Measurements from ENCODE around the gene DNASE1. TPM values are rescaled to one million over a fixed set of nuclear protein-coding genes. Genes with fewer than 3 reads are reported as not detected.
A peak's percentile ranks its signal among the peaks of the same experiment; 100 is the strongest.

DNASE1 gene
- polyA plus RNA-seq, 2 of the 4 experiments (the other 2 are of a cell fraction), result 6.3 to 7.2 TPM

GRCh38 chr16:3618769-3619141, 35.7 kb upstream of the DNASE1 start:
- FAIRE-seq (no peak), ATAC-seq (peak; percentile 51 to 82; a peak in 3 of 6 replicates), DNase-seq (ENCODE audit: low read depth in 1 of 2, low spot score in 1 of 2) (peak in 1 of 2 experiments; percentile 46)
- no peaks in the 10 kb centered on the region for H3K9me3 ChIP-seq
- H3K4me2 ChIP-seq, result peak overlapping the region; percentile 18; the same call in 1 of the 3 replicates
- ChIA-PET POLR2A (interaction anchor here (0.6 kb wide), 1 partner anchor 104 kb away, joined by 3 read pairs; no protein-coding TSS in a partner anchor), CTCF (no interaction called here)
- TF ChIP-seq, protein P1, sequence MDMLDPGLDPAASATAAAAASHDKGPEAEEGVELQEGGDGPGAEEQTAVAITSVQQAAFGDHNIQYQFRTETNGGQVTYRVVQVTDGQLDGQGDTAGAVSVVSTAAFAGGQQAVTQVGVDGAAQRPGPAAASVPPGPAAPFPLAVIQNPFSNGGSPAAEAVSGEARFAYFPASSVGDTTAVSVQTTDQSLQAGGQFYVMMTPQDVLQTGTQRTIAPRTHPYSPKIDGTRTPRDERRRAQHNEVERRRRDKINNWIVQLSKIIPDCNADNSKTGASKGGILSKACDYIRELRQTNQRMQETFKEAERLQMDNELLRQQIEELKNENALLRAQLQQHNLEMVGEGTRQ (IDR thresholded peaks at IDR 0.05), result no peak
- TF ChIP-seq TFCP2L1 (CRISPR knock-in tag; IDR thresholded peaks at IDR 0.05) (no peak), HOXA7 (CRISPR knock-in tag; IDR thresholded peaks at IDR 0.05) (no peak), HOXB13 (CRISPR knock-in tag; IDR thresholded peaks at IDR 0.05; ENCODE audit: low read depth) (no peak), MYC (IDR thresholded peaks at IDR 0.05; ENCODE audit: borderline replicate concordance, low read length) (no peak), FOSL2 (IDR thresholded peaks at IDR 0.05) (no peak), FOSL2 (CRISPR knock-in tag; IDR thresholded peaks at IDR 0.05) (peak; percentile 37; the same call in 1 of the 2 replicates), CHD2 (IDR thresholded peaks at IDR 0.05; ENCODE audit: low read length, partially characterized antibody) (no peak), RCOR1 (IDR thresholded peaks at IDR 0.05; ENCODE audit: low read depth, low read length) (no peak), FOSB (CRISPR knock-in tag; IDR thresholded peaks at IDR 0.05) (no peak)
- 43% methylated on average over 3 of the region's 3 CpGs for WGBS (ENCODE audit: missing lambda C conversion rate)
- peaks cover 9% of the 10 kb centered on the region; the same call in 2 of the 3 replicates for H3K4me1 ChIP-seq
- H3K27ac ChIP-seq, result peak overlapping the region in 1 of 2 experiments; percentile 22; a peak in 1 of 6 replicates
- H3K4me3 ChIP-seq, result no peak overlapping the region

- H3K4me2 ChIP-seq, result no peak overlapping the region
- no peaks in the 10 kb centered on the region for H3K9me3 ChIP-seq
- TF ChIP-seq POLR2AphosphoS2 (conservative IDR thresholded peaks at IDR 0.05; ENCODE audit: low read length), result no peak
- H3K4me3 ChIP-seq, result no peak overlapping the region
- H3K4me1 ChIP-seq, result peaks cover 2% of the 10 kb centered on the region; the same call in 2 of the 3 replicates
- ATAC-seq, result no peak
- ChIA-PET CTCF (no interaction called here), POLR2A (no interaction called here)
- FAIRE-seq, result no peak
- DNase-seq (ENCODE audit: low read depth in 1 of 2, low spot score in 1 of 2), result no peak
- WGBS (ENCODE audit: missing lambda C conversion rate), result 91% methylated on average over 3 of the region's 3 CpGs
- no peak overlapping the region for H3K27ac ChIP-seq
Measured at GRCh38 chr16:3623642-3624041, 30.8 kb upstream of the DNASE1 start.

DNA sequence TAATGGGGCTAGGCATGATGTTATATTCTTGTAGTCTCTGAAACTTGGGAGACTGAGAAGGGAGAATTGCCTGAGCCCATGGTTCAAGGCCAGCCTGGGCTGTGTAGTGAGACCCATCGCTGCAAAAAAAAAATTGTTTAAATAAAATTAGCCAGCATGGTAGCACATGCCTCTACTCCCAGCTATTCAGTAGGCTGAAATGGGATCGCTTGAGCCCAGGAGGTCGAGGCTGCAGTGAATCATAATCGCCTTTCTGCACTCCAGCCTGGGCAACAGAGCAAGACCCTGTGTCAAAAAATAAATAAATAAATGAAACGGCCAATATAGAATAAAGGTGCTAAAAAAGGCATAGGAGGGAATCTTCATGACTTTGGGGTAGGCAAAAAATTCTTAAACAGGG, 29.2 kb upstream of the DNASE1 start:
- TF ChIP-seq CHD4 (IDR thresholded peaks at IDR 0.05; ENCODE audit: borderline replicate concordance) (no peak), ZC3H11A (IDR thresholded peaks at IDR 0.05) (no peak), RAD21 (conservative IDR thresholded peaks at IDR 0.05 in 1 of 2, IDR thresholded peaks at IDR 0.05 in 1 of 2) (no peak)
- TF ChIP-seq, protein P1 (IDR thresholded peaks at IDR 0.05), result no peak
- Histone ChIP-seq H3K27ac (no peak overlapping the region), H3K4me2 (no peak overlapping the region), H3K4me3 (no peak overlapping the region), H3K4me1 (no peaks in the 10 kb centered on the region), H3K9me3 (no peaks in the 10 kb centered on the region)
- WGBS (ENCODE audit: missing lambda C conversion rate), result 76% methylated on average over 5 of the region's 5 CpGs
- FAIRE-seq (no peak), DNase-seq (ENCODE audit: low read depth in 1 of 2, low spot score in 1 of 2) (no peak), ATAC-seq (no peak)
- ChIA-PET POLR2A (no interaction called here), CTCF (no interaction called here)

DNA sequence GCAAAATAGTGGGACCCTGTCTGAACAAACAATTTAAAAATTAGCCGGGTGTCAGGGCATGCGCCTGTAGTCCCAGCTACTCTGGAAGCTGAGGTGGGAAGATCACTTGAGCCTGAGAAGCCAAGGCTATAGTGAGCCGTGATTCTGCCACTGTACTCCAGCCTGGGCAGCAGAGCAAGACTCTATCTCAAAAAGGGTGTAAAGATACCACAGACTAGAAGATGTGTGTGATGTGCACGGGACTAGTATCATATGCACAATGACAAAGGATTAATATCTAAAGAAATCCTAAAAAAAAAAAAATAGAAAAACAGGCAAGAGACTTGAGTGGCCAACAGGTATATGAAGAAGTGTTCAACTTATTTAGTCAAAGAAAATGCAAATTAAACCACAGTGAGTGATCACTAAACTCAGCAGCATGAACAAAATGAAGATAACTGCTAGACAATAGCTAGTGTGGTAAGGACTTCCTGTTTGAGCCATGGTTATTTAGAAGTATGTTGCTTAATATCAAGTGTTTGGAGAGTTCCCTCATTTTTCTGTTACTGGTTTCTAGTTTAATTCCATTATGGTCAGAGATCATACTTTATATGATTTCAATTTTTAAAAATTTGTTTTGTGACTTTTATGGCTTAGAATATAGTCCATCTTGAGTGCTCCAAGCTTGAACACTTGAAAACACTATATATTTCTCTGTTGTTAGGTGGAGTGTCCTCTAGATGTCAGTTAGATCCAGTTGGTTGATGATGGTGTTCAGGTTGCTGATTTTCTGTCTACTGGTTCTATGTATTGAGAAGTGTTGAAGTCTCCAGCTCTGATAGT, 28.4 kb upstream of the DNASE1 start:
- no peak for FAIRE-seq
- no peaks in the 10 kb centered on the region for H3K4me1 ChIP-seq
- ChIA-PET CTCF (interaction anchor here (0.6 to 1.4 kb wide), 6 partner anchors 9 to 880 kb away, joined by 3 to 5 read pairs (median 3); no protein-coding TSS in a partner anchor), POLR2A (interaction anchor here (1.5 kb wide), 1 partner anchor 14 kb away, joined by 4 read pairs; the partner anchor contains the start of gene SLX4)
- no peak overlapping the region for H3K4me2 ChIP-seq
- ATAC-seq, result 0 out of 6 replicates have a peak, but pooled peaks have one; percentile 47 to 50
- no peak overlapping the region for H3K4me3 ChIP-seq
- H3K9me3 ChIP-seq, result no peaks in the 10 kb centered on the region
- WGBS (ENCODE audit: missing lambda C conversion rate), result 88% methylated on average over 4 of the region's 4 CpGs
- DNase-seq (ENCODE audit: low read depth in 1 of 2, low spot score in 1 of 2), result no peak
- TF ChIP-seq CBX8 (IDR thresholded peaks at IDR 0.05) (no peak), EP300 (IDR thresholded peaks at IDR 0.05) (no peak), MYC (IDR thresholded peaks at IDR 0.05; ENCODE audit: borderline replicate concordance, low read length) (no peak), CTCF (IDR thresholded peaks at IDR 0.05) (no peak), MAFK (IDR thresholded peaks at IDR 0.05; ENCODE audit: partially characterized antibody) (no peak), HEYL (CRISPR knock-in tag; IDR thresholded peaks at IDR 0.05) (no peak), ATOH8 (CRISPR knock-in tag; IDR thresholded peaks at IDR 0.05; ENCODE audit: low read depth) (no peak)
- TF ChIP-seq, protein P1 (IDR thresholded peaks at IDR 0.05), result no peak
- no peak overlapping the region for H3K27ac ChIP-seq
